Effector memory CD8-positive, alpha-beta T cell (primary cell): Measurements from ENCODE around the gene PRXL2B.

Experiments used
- ATAC-seq: fragments of 150-1000 bp; cut with Tn5 transposase; replicated peaks from 2 replicates; pipeline ENCODE4 v1.10.0; 2021; ENCODE audit warnings: mild to moderate bottlenecking, moderate library complexity
- DNase-seq, 3 experiments: peaks; one replicate each; pipeline ENCODE4 v3.0.0; 2021
- H3K27ac Mint-ChIP-seq, 2 donors: one replicate each; pipeline ENCODE4 v1.8.0; 2022; ENCODE audit warnings: mild to moderate bottlenecking in 2 of 2, mixed read lengths in 2 of 2, moderate library complexity in 2 of 2
- H3K27me3 Mint-ChIP-seq, 2 donors: one replicate each; pipeline ENCODE4 v1.8.0; 2022; ENCODE audit warnings: mixed read lengths in 2 of 2
- H3K36me3 Mint-ChIP-seq: one replicate; pipeline ENCODE4 v1.8.0; 2022; ENCODE audit warnings: mild to moderate bottlenecking, moderate library complexity, mixed read lengths; ENCODE audit not compliant: insufficient read depth
- H3K4me1 Mint-ChIP-seq, 2 donors: one replicate each; pipeline ENCODE4 v1.8.0; 2022; ENCODE audit warnings: low read depth in 2 of 2, mixed read lengths in 2 of 2
- H3K4me3 Mint-ChIP-seq, 2 donors: one replicate each; pipeline ENCODE4 v1.8.0; 2022; ENCODE audit warnings: mild to moderate bottlenecking in 2 of 2, mixed read lengths in 2 of 2, moderate library complexity in 2 of 2
- H3K9me3 Mint-ChIP-seq, 2 donors: one replicate each; pipeline ENCODE4 v1.8.0; 2022; ENCODE audit warnings: mixed read lengths in 2 of 2
- total RNA-seq, 9 experiments: gene quantifications; one replicate each; lab custom pipeline; 2026; lab: John Stamatoyannopoulos, UW

PRXL2B gene
- 8.7 to 25.3 (median 17.1) reads per million in 9 experiments for total RNA-seq

- Mint-ChIP-seq H3K27ac (peak within 1 kb of the TSS; percentile 96 to 99), H3K4me3 (peak within 1 kb of the TSS; percentile 84 to 92), H3K9me3 (no peaks in the 10 kb centered on the region), H3K4me1 (peaks cover 15 to 23% of the 10 kb centered on the region in 2 donors), H3K27me3 (no peaks in the 10 kb centered on the region), H3K36me3 (peaks cover 18% of the 10 kb centered on the region)
- peak; percentile 97 to 98 (median 97) for DNase-seq
- peak; percentile 71 for ATAC-seq
Observed at GRCh38 chr1:2586154-2587070, at the start of gene PRXL2B. Gene PRXL2B, plus strand, starts transcription at chr1:2586777. Its CDS starts 109 bp downstream, at chr1:2586886.

GRCh38 chr1:2537784-2538115 lies 48.8 kb upstream of the PRXL2B start:
- DNase-seq = no peak
- H3K36me3 Mint-ChIP-seq = peaks cover 4% of the 10 kb centered on the region
- peaks cover 5 to 37% of the 10 kb centered on the region in 2 donors for H3K27me3 Mint-ChIP-seq
- no peak overlapping the region for H3K27ac Mint-ChIP-seq
- H3K4me1 Mint-ChIP-seq = peaks cover 3 to 4% of the 10 kb centered on the region in 2 donors
- ATAC-seq = no peak
- no peak overlapping the region for H3K4me3 Mint-ChIP-seq
- no peaks in the 10 kb centered on the region for H3K9me3 Mint-ChIP-seq

GRCh38 chr1:2538376-2538775 lies 48.2 kb upstream of the PRXL2B start:
- Mint-ChIP-seq H3K9me3 (no peaks in the 10 kb centered on the region), H3K27ac (no peak overlapping the region), H3K27me3 (peaks cover 5 to 31% of the 10 kb centered on the region in 2 donors), H3K4me3 (no peak overlapping the region), H3K4me1 (peaks cover 3 to 4% of the 10 kb centered on the region in 2 donors), H3K36me3 (peaks cover 4% of the 10 kb centered on the region)
- ATAC-seq (no peak), DNase-seq (no peak)

GRCh38 chr1:2538872-2539271 lies 47.7 kb upstream of the PRXL2B start:
- ATAC-seq (no peak), DNase-seq (no peak)
- Mint-ChIP-seq H3K36me3 (peaks cover 4% of the 10 kb centered on the region), H3K27ac (no peak overlapping the region), H3K9me3 (no peaks in the 10 kb centered on the region), H3K27me3 (peaks cover 5 to 26% of the 10 kb centered on the region in 2 donors), H3K4me3 (no peak overlapping the region), H3K4me1 (peaks cover 3 to 5% of the 10 kb centered on the region in 2 donors)

GRCh38 chr1:2539312-2539907 lies 47.2 kb upstream of the PRXL2B start:
- peak in 2 of 3 experiments; percentile 40 for DNase-seq
- peak; percentile 46 for ATAC-seq
- H3K36me3 Mint-ChIP-seq = peaks cover 4% of the 10 kb centered on the region
- H3K4me1 Mint-ChIP-seq = peaks cover 3 to 6% of the 10 kb centered on the region in 2 donors
- H3K27ac Mint-ChIP-seq = no peak overlapping the region
- H3K27me3 Mint-ChIP-seq = peaks cover 5 to 22% of the 10 kb centered on the region in 2 donors
- no peak overlapping the region for H3K4me3 Mint-ChIP-seq
- no peaks in the 10 kb centered on the region for H3K9me3 Mint-ChIP-seq

GRCh38 chr1:2540816-2541492 lies 45.6 kb upstream of the PRXL2B start:
- no peak overlapping the region for H3K4me3 Mint-ChIP-seq
- peaks cover 4 to 11% of the 10 kb centered on the region in 2 donors for H3K27me3 Mint-ChIP-seq
- H3K27ac Mint-ChIP-seq = no peak overlapping the region
- peaks cover 4% of the 10 kb centered on the region for H3K36me3 Mint-ChIP-seq
- H3K4me1 Mint-ChIP-seq = peaks cover 3 to 9% of the 10 kb centered on the region in 2 donors
- H3K9me3 Mint-ChIP-seq = no peaks in the 10 kb centered on the region
- DNase-seq (no peak), ATAC-seq (peak; percentile 31)

- no peak for DNase-seq
- Mint-ChIP-seq H3K4me1 (peaks cover 3 to 7% of the 10 kb centered on the region in 2 donors), H3K9me3 (no peaks in the 10 kb centered on the region), H3K27me3 (peaks cover 0 to 3% of the 10 kb centered on the region in 2 donors), H3K4me3 (no peak overlapping the region), H3K36me3 (peaks cover 11% of the 10 kb centered on the region), H3K27ac (no peak overlapping the region)
- no peak for ATAC-seq
Observed at GRCh38 chr1:2541619-2542245, 44.8 kb upstream of the PRXL2B start.

GRCh38 chr1:2542246-2542915 lies 44.2 kb upstream of the PRXL2B start:
- Mint-ChIP-seq H3K27me3 (no peaks in the 10 kb centered on the region), H3K36me3 (peaks cover 18% of the 10 kb centered on the region), H3K4me1 (peaks cover 3 to 11% of the 10 kb centered on the region in 2 donors), H3K27ac (no peak overlapping the region), H3K4me3 (no peak overlapping the region), H3K9me3 (no peaks in the 10 kb centered on the region)
- ATAC-seq (no peak), DNase-seq (no peak)

- ATAC-seq = no peak
- peaks cover 30% of the 10 kb centered on the region for H3K36me3 Mint-ChIP-seq
- H3K4me3 Mint-ChIP-seq = no peak overlapping the region
- H3K27me3 Mint-ChIP-seq = no peaks in the 10 kb centered on the region
- H3K4me1 Mint-ChIP-seq = peaks cover 6 to 17% of the 10 kb centered on the region in 2 donors
- peak; percentile 42 to 54 (median 51) for DNase-seq
- no peak overlapping the region for H3K27ac Mint-ChIP-seq
- H3K9me3 Mint-ChIP-seq = no peaks in the 10 kb centered on the region
Observed at GRCh38 chr1:2543543-2544092, 43.0 kb upstream of the PRXL2B start.

- Mint-ChIP-seq H3K27me3 (no peaks in the 10 kb centered on the region), H3K4me1 (peaks cover 11 to 22% of the 10 kb centered on the region in 2 donors), H3K27ac (peak overlapping the region in 1 of 2 donors; percentile 32), H3K4me3 (peak overlapping the region in 1 of 2 donors; percentile 27), H3K9me3 (no peaks in the 10 kb centered on the region), H3K36me3 (peaks cover 33% of the 10 kb centered on the region)
- no peak for DNase-seq
- no peak for ATAC-seq
Observed at GRCh38 chr1:2544093-2544874, 42.3 kb upstream of the PRXL2B start.

GRCh38 chr1:2544875-2545640 lies 41.5 kb upstream of the PRXL2B start:
- Mint-ChIP-seq H3K27ac (peak overlapping the region in 1 of 2 donors; percentile 94), H3K36me3 (peaks cover 33% of the 10 kb centered on the region), H3K27me3 (no peaks in the 10 kb centered on the region), H3K9me3 (no peaks in the 10 kb centered on the region), H3K4me3 (peak overlapping the region; percentile 4 to 27), H3K4me1 (peaks cover 11 to 22% of the 10 kb centered on the region in 2 donors)
- no peak for ATAC-seq
- no peak for DNase-seq
